Islet precursor cell (in vitro differentiated cells): ENCODE data around the gene SLC25A29.
A peak's percentile ranks its signal among the peaks of the same experiment; 100 is the strongest.

Experiments
- DNase-seq: peaks from one replicate; pipeline ENCODE4 v3.0.0-alpha.2; 2018

The SLC25A29 gene

GRCh38 chr14:100279133-100279532, 27.1 kb downstream of the SLC25A29 start:
- no peak for DNase-seq

GRCh38 chr14:100278702-100279101, 27.5 kb downstream of the SLC25A29 start:
- DNase-seq = peak; percentile 70

- no peak for DNase-seq
Observed at GRCh38 chr14:100275214-100275613, 31.0 kb downstream of the SLC25A29 start.

GRCh38 chr14:100274250-100274649, 32.0 kb downstream of the SLC25A29 start:
- no peak for DNase-seq

GRCh38 chr14:100271247-100271939, 34.9 kb downstream of the SLC25A29 start:
- DNase-seq = no peak

GRCh38 chr14:100268591-100269207, 37.5 kb downstream of the SLC25A29 start:
- DNase-seq = no peak

GRCh38 chr14:100267990-100268389, 38.3 kb downstream of the SLC25A29 start:
- no peak for DNase-seq

GRCh38 chr14:100263141-100263540, 43.1 kb downstream of the SLC25A29 start:
- DNase-seq = no peak

GRCh38 chr14:100262545-100262944, 43.7 kb downstream of the SLC25A29 start:
- no peak for DNase-seq

GRCh38 chr14:100261621-100262020, 44.6 kb downstream of the SLC25A29 start:
- DNase-seq = no peak

- no peak for DNase-seq
Observed at GRCh38 chr14:100256339-100256895, 49.8 kb downstream of the SLC25A29 start.

GRCh38 chr14:100252684-100253083, 53.6 kb downstream of the SLC25A29 start:
- DNase-seq = no peak

- DNase-seq = no peak
Observed at GRCh38 chr14:100250732-100251465, 55.3 kb downstream of the SLC25A29 start.

GRCh38 chr14:100246809-100247428, 59.3 kb downstream of the SLC25A29 start:
- DNase-seq = no peak

- DNase-seq = no peak
Observed at GRCh38 chr14:100243020-100243419, 63.2 kb downstream of the SLC25A29 start.

- no peak for DNase-seq
Observed at GRCh38 chr14:100241279-100241678, 65.0 kb downstream of the SLC25A29 start.
